K562 (cell line): Measurements from ENCODE around the gene SESN2. TPM values are rescaled to one million over a fixed set of nuclear protein-coding genes. Genes with fewer than 3 reads are reported as not detected.
A peak's percentile ranks its signal among the peaks of the same experiment; 100 is the strongest.

Experiments used
- ARID3A ChIP-seq: IDR thresholded peaks from 2 replicates; pipeline ENCODE4 v1.6.1; 2012; ENCODE audit warnings: low read depth, low read length, improper control_type of control experiment, borderline replicate concordance
- ARID3B ChIP-seq: fragments of 250-450 bp; sonication (Bioruptor Pico); IDR thresholded peaks from 2 replicates; pipeline ENCODE4 v1.4.0; 2020; ENCODE audit warnings: borderline replicate concordance
- ATF3 ChIP-seq, 2 experiments: fragments of 450-650 bp in 1 of 2; sonication (generic) in 1 of 2; formaldehyde crosslinking in 1 of 2; IDR thresholded peaks in 1 of 2; conservative IDR thresholded peaks in 1 of 2; 2 replicates each; pipeline versions ENCODE4 v1.6.1 to v1.8.1; 2016 to 2023; ENCODE audit warnings: mild to moderate bottlenecking in 2 of 2, moderate library complexity in 2 of 2, inconsistent platforms in 1 of 2, missing genetic modification reagents in 1 of 2
- CREM ChIP-seq: IDR thresholded peaks from 2 replicates; pipeline ENCODE4 v1.6.1; 2014; ENCODE audit warnings: antibody characterized with exemption, low read depth
- EP300 ChIP-seq: IDR thresholded peaks from 2 replicates; pipeline ENCODE4 v1.6.1; 2012; ENCODE audit warnings: low read length, improper control_type of control experiment
- FOXP4 ChIP-seq: sonication (generic); formaldehyde crosslinking; IDR thresholded peaks from 2 replicates; pipeline ENCODE4 v1.8.0; 2022; ENCODE audit warnings: mild to moderate bottlenecking, missing genetic modification reagents, borderline replicate concordance
- GABPB1 ChIP-seq: sonication (generic); formaldehyde crosslinking; IDR thresholded peaks from 2 replicates; pipeline ENCODE4 v1.8.0; 2022; ENCODE audit warnings: mild to moderate bottlenecking, missing genetic modification reagents
- HOXB6 ChIP-seq: fragments of 250-450 bp; sonication (Bioruptor Pico); IDR thresholded peaks from 2 replicates; pipeline ENCODE4 v1.5.1; 2022; ENCODE audit warnings: mild to moderate bottlenecking, borderline replicate concordance
- KLF16 ChIP-seq: IDR thresholded peaks from 2 replicates; pipeline ENCODE4 v1.6.1; 2016; ENCODE audit warnings: antibody characterized with exemption
- NFRKB ChIP-seq: fragments of 450-650 bp; IDR thresholded peaks from 2 replicates; pipeline ENCODE4 v1.6.1; 2016; ENCODE audit warnings: low read depth
- NR2C1 ChIP-seq, 2 experiments: fragments of 450-650 bp; IDR thresholded peaks; 2 replicates each; pipeline ENCODE4 v1.6.1; 2017; ENCODE audit warnings: mild to moderate bottlenecking in 2 of 2, antibody characterized with exemption in 1 of 2, inconsistent platforms in 1 of 2, missing compliant biosample characterization in 1 of 2, missing genetic modification characterization in 1 of 2
- NR3C1 ChIP-seq: sonication (generic); formaldehyde crosslinking; IDR thresholded peaks from 2 replicates; pipeline ENCODE4 v1.8.1; 2022; ENCODE audit warnings: missing genetic modification reagents
- SRSF7 ChIP-seq: fragments of 200-400 bp; formaldehyde crosslinking; optimal IDR thresholded peaks from 2 replicates; pipeline ENCODE3; 2017; ENCODE audit warnings: mild to moderate bottlenecking, low read depth, low read length
- STAG1 ChIP-seq: sonication (generic); formaldehyde crosslinking; IDR thresholded peaks from 2 replicates; pipeline ENCODE4 v1.5.0; 2020; ENCODE audit warnings: missing genetic modification reagents, borderline replicate concordance
- STAT5A ChIP-seq: IDR thresholded peaks from 2 replicates; pipeline ENCODE4 v1.6.1; 2012; ENCODE audit warnings: low read length, inconsistent platforms, borderline replicate concordance
- TRIM28 ChIP-seq: fragments of 450-650 bp; IDR thresholded peaks from 2 replicates; pipeline ENCODE4 v1.6.1; 2017
- ZC3H4 ChIP-seq: sonication (generic); formaldehyde crosslinking; IDR thresholded peaks from 2 replicates; pipeline ENCODE4 v1.9.0; 2021; ENCODE audit warnings: missing genetic modification reagents, borderline replicate concordance
- ZNF316 ChIP-seq: fragments of 450-650 bp; IDR thresholded peaks from 2 replicates; pipeline ENCODE4 v1.6.1; 2016
- polyA plus RNA-seq, 8 experiments: library from polyadenylated mRNA; depleted of rRNA in 4 of 8; stranded (reverse) in 5 of 8; unstranded in 3 of 8; fragments of >200 nt; fragmentation: Nextera tagmentation in 2 of 8; fragmentation: Illumina TruSeq in 1 of 8; extraction: Ambion mirVana in 2 of 8; extraction: Trizol in 1 of 8; gene quantifications; 2 replicates each; pipeline versions ENCODE4 v1.2.1 to v1.2.3, GENCODE V29; 2011 to 2014; ENCODE audit warnings: inconsistent platforms in 1 of 8, missing spikeins in 1 of 8
- total RNA-seq, 7 experiments: library from RNA; depleted of rRNA in 6 of 7; stranded (reverse); fragments of >200 nt in 6 of 7; fragmentation: Illumina TruSeq in 2 of 7; extraction: Trizol in 2 of 7; gene quantifications; 2 replicates each; pipeline versions ENCODE4 v1.2.1 to v1.2.3, GENCODE V29; 2011 to 2021; ENCODE audit warnings: low replicate concordance in 1 of 7

Gene SESN2
- total and polyA plus RNA-seq, 9 of the 15 experiments (the other 6 are each of a cell fraction or from before 2014, with no cell fraction given), result 3.7 to 71.3 (median 16.8) TPM

- peak; percentile 55; the same call in 1 of the 2 replicates for TF ChIP-seq ARID3A
- TF ChIP-seq EP300, result peak; percentile 70; the same call in 1 of the 2 replicates
- no peak for TF ChIP-seq TRIM28
- TF ChIP-seq NR2C1 (IDR thresholded peaks at IDR 0.05), result peak; percentile 69
- TF ChIP-seq NR2C1 (tag; IDR thresholded peaks at IDR 0.05), result peak; percentile 78
- peak; percentile 59; the same call in 1 of the 2 replicates for TF ChIP-seq STAT5A
- 0 out of 2 replicates have a peak, but pooled peaks have one; percentile 16 for TF ChIP-seq CREM
- no peak for TF ChIP-seq SRSF7
- no peak for TF ChIP-seq ATF3 (IDR thresholded peaks at IDR 0.05)
- TF ChIP-seq ATF3 (CRISPR knock-in tag; conservative IDR thresholded peaks at IDR 0.05), result no peak
- TF ChIP-seq NR3C1 (CRISPR knock-in tag), result no peak
- 0 out of 2 replicates have a peak, but pooled peaks have one; percentile 38 for TF ChIP-seq ARID3B
- no peak for TF ChIP-seq ZNF316
- TF ChIP-seq HOXB6 (CRISPR knock-in tag), result no peak
- no peak for TF ChIP-seq FOXP4 (CRISPR knock-in tag)
- TF ChIP-seq NFRKB, result 0 out of 2 replicates have a peak, but pooled peaks have one; percentile 15
- peak; percentile 87; the same call in 1 of the 2 replicates for TF ChIP-seq ZC3H4 (CRISPR knock-in tag)
- TF ChIP-seq GABPB1 (CRISPR knock-in tag), result no peak
- peak; percentile 52; the same call in 1 of the 2 replicates for TF ChIP-seq KLF16
- TF ChIP-seq STAG1 (CRISPR knock-in tag), result no peak
These were observed 22.5 kb upstream of the SESN2 start (continued) for GRCh38 chr1:28236656-28237322.
